ENCODE measurements around the gene EIF4H. TPM values are rescaled to one million over a fixed set of nuclear protein-coding genes. Genes with fewer than 3 reads are reported as not detected.

The EIF4H gene
- total RNA-seq, 1 experiment from 2014 or later: 384 TPM

DNA sequence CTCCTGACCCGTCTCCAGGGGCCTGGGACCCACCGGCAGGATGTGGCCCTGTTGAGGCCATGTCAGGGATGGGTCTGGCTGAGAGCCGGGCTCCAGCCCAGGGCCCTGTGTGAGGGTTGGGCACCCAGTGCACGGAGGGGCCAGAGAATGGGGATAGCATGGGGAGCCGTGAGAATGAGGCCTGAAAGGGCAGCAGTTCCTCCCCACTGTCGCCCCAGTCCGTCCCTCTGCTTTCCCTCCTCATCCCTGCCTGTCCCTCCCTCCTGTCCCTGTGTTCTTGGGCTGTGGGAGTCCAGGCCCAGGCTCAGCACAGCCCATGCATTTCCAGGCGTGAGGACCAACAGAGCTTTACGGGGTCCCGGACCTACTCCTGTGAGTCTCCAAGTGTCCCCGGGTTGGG, 45.3 kb downstream of the EIF4H start:
- H3K27ac ChIP-seq (ENCODE audit: low read depth, low read length): no peak overlapping the region; the same call in 1 of the 2 replicates
- no peaks in the 10 kb centered on the region for H3K9me3 ChIP-seq (ENCODE audit: control insufficient read depth in 1 of 2, insufficient read depth in 1 of 2, low read depth in 1 of 2, low read length in 2 of 2)
- peaks cover 3 to 18% of the 10 kb centered on the region in 2 experiments; a peak in 3 of 4 replicates for H3K4me1 ChIP-seq (ENCODE audit: control insufficient read depth in 1 of 2, insufficient read depth in 2 of 2, low read length in 2 of 2)
- ChIA-PET CTCF (no interaction called here), RAD21 (ENCODE audit: low non-redundant PET in 1 of 2, low total read pairs in 2 of 2, uncharacterized antibody in 2 of 2, unreplicated experiment in 2 of 2) (no interaction called here), POLR2A (interaction anchor here (1.5 kb wide), 1 partner anchor 8 kb away, joined by 4 read pairs; no protein-coding TSS in a partner anchor)
- no peak overlapping the region for H3K9ac ChIP-seq (ENCODE audit: low read length)
- no peak overlapping the region for H2AFZ ChIP-seq (ENCODE audit: low read depth, low read length, poor library complexity, severe bottlenecking)
- TF ChIP-seq ZNF274 (IDR thresholded peaks at IDR 0.05; ENCODE audit: low read depth, low read length) (no peak), CBX3 (IDR thresholded peaks at IDR 0.05; ENCODE audit: low read depth) (no peak), CEBPB (IDR thresholded peaks at IDR 0.05; ENCODE audit: low read depth) (no peak), SP1 (IDR thresholded peaks at IDR 0.05; ENCODE audit: low read depth) (no peak), EGR1 (IDR thresholded peaks at IDR 0.05; ENCODE audit: low read depth) (no peak), ZFX (IDR thresholded peaks at IDR 0.05) (no peak), POLR2A (IDR thresholded peaks at IDR 0.05; ENCODE audit: borderline replicate concordance, extremely low read depth, insufficient read depth, insufficient read length) (no peak), RAD21 (IDR thresholded peaks at IDR 0.05; ENCODE audit: low read depth) (no peak), SIN3A (IDR thresholded peaks at IDR 0.05; ENCODE audit: low read depth) (no peak)
- TF ChIP-seq, protein P1, sequence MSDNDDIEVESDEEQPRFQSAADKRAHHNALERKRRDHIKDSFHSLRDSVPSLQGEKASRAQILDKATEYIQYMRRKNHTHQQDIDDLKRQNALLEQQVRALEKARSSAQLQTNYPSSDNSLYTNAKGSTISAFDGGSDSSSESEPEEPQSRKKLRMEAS (IDR thresholded peaks at IDR 0.05): no peak
- TF ChIP-seq, protein P2, sequence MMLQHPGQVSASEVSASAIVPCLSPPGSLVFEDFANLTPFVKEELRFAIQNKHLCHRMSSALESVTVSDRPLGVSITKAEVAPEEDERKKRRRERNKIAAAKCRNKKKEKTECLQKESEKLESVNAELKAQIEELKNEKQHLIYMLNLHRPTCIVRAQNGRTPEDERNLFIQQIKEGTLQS (IDR thresholded peaks at IDR 0.05): no peak
- no peaks in the 10 kb centered on the region for H3K36me3 ChIP-seq (ENCODE audit: control insufficient read depth in 1 of 2, insufficient read depth in 2 of 2, low read length in 2 of 2)
- no peaks in the 10 kb centered on the region for H3K79me2 ChIP-seq (ENCODE audit: insufficient read depth, low read length)
- no peaks in the 10 kb centered on the region for H3K27me3 ChIP-seq (ENCODE audit: insufficient read depth, low read length)
- DNase-seq (ENCODE audit: low read depth, low spot score) (no peak), ATAC-seq (no peak)
- intact Hi-C loops (cut with micrococcal nuclease): no loop called here
- no peak overlapping the region for H3K4me3 ChIP-seq (replicated peaks in 1 of 2; ENCODE audit: low read depth in 1 of 2, low read length in 2 of 2)
- H4K20me1 ChIP-seq (ENCODE audit: insufficient read depth): no peaks in the 10 kb centered on the region
- BruUV-seq (replicated peaks): no TSS peak
- H3K9me2 ChIP-seq (ENCODE audit: insufficient read depth): no peaks in the 10 kb centered on the region
- no peak overlapping the region for H3K4me2 ChIP-seq (ENCODE audit: low read length)

DNA sequence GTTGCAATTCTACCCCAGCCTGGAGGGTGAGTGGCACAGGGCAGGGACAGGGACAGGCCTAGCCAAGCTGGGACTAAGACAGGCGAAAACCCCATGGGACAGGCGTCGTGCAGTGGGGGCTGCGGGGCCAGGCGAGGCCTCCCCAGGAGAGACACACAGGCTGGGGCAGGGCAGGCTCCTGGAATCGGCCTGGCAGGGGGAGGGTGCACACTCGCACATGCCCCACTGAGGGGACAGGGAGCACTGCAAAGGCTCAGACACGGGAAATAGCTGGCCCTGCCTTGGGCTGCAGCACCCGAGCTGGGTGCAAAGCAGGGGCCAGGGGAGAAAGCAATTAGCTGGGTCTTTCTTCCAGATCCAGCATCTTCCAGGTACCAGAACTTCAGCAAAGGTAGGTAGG, 46.1 kb downstream of the EIF4H start:
- Histone ChIP-seq H3K79me2 (ENCODE audit: insufficient read depth, low read length) (no peaks in the 10 kb centered on the region), H4K20me1 (ENCODE audit: insufficient read depth) (no peaks in the 10 kb centered on the region), H3K9me2 (ENCODE audit: insufficient read depth) (no peaks in the 10 kb centered on the region), H3K4me2 (ENCODE audit: low read length) (no peak overlapping the region), H3K36me3 (ENCODE audit: control insufficient read depth in 1 of 2, insufficient read depth in 2 of 2, low read length in 2 of 2) (no peaks in the 10 kb centered on the region), H3K9ac (ENCODE audit: low read length) (no peak overlapping the region), H2AFZ (ENCODE audit: low read depth, low read length, poor library complexity, severe bottlenecking) (no peak overlapping the region), H3K27ac (ENCODE audit: low read depth, low read length) (peak overlapping the region; percentile 25; the same call in 1 of the 2 replicates), H3K4me3 (replicated peaks in 1 of 2; ENCODE audit: low read depth in 1 of 2, low read length in 2 of 2) (no peak overlapping the region), H3K27me3 (ENCODE audit: insufficient read depth, low read length) (no peaks in the 10 kb centered on the region), H3K4me1 (ENCODE audit: control insufficient read depth in 1 of 2, insufficient read depth in 2 of 2, low read length in 2 of 2) (peaks cover 3 to 18% of the 10 kb centered on the region in 2 experiments; a peak in 3 of 4 replicates), H3K9me3 (ENCODE audit: control insufficient read depth in 1 of 2, insufficient read depth in 1 of 2, low read depth in 1 of 2, low read length in 2 of 2) (no peaks in the 10 kb centered on the region)
- intact Hi-C loops (cut with micrococcal nuclease): no loop called here
- DNase-seq (ENCODE audit: low read depth, low spot score) (no peak), ATAC-seq (peak; percentile 39)
- RAD21 ChIA-PET (ENCODE audit: low non-redundant PET in 1 of 2, low total read pairs in 2 of 2, uncharacterized antibody in 2 of 2, unreplicated experiment in 2 of 2): no interaction called here
- TF ChIP-seq ZNF274 (IDR thresholded peaks at IDR 0.05; ENCODE audit: low read depth, low read length): no peak
- no peak for TF ChIP-seq POLR2AphosphoS5 (IDR thresholded peaks at IDR 0.05; ENCODE audit: low read depth, low read length)
- TF ChIP-seq, protein P3, sequence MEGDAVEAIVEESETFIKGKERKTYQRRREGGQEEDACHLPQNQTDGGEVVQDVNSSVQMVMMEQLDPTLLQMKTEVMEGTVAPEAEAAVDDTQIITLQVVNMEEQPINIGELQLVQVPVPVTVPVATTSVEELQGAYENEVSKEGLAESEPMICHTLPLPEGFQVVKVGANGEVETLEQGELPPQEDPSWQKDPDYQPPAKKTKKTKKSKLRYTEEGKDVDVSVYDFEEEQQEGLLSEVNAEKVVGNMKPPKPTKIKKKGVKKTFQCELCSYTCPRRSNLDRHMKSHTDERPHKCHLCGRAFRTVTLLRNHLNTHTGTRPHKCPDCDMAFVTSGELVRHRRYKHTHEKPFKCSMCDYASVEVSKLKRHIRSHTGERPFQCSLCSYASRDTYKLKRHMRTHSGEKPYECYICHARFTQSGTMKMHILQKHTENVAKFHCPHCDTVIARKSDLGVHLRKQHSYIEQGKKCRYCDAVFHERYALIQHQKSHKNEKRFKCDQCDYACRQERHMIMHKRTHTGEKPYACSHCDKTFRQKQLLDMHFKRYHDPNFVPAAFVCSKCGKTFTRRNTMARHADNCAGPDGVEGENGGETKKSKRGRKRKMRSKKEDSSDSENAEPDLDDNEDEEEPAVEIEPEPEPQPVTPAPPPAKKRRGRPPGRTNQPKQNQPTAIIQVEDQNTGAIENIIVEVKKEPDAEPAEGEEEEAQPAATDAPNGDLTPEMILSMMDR (IDR thresholded peaks at IDR 0.05 in 2 of 3, conservative IDR thresholded peaks at IDR 0.05 in 1 of 3; ENCODE audit: borderline replicate concordance in 1 of 3, insufficient read depth in 1 of 3, low read depth in 2 of 3, low read length in 2 of 3): no peak
- TF ChIP-seq EZH2 (IDR thresholded peaks at IDR 0.05): no peak
- no peak for TF ChIP-seq SP1 (IDR thresholded peaks at IDR 0.05; ENCODE audit: low read depth)
- TF ChIP-seq, protein P2 (IDR thresholded peaks at IDR 0.05): no peak
- no peak for TF ChIP-seq ZFX (IDR thresholded peaks at IDR 0.05)
- no peak for TF ChIP-seq ELF1 (IDR thresholded peaks at IDR 0.05; ENCODE audit: borderline replicate concordance, low read depth)
- no peak for TF ChIP-seq YY1 (IDR thresholded peaks at IDR 0.05; ENCODE audit: extremely low read depth, insufficient replicate concordance, low read depth, low read length)
- TF ChIP-seq FOSL1 (IDR thresholded peaks at IDR 0.05; ENCODE audit: low read depth): no peak
- TF ChIP-seq EGR1 (IDR thresholded peaks at IDR 0.05; ENCODE audit: low read depth): no peak
- TF ChIP-seq, protein P1 (IDR thresholded peaks at IDR 0.05): no peak
- no peak for TF ChIP-seq JUND (IDR thresholded peaks at IDR 0.05)
- TF ChIP-seq EZH2phosphoT487 (IDR thresholded peaks at IDR 0.05; ENCODE audit: borderline replicate concordance): no peak
- TF ChIP-seq POLR2A (IDR thresholded peaks at IDR 0.05; ENCODE audit: borderline replicate concordance, extremely low read depth, insufficient read depth, insufficient read length): no peak
- BruUV-seq (replicated peaks): no TSS peak
- POLR2A ChIA-PET: interaction anchor here (1.5 kb wide), 1 partner anchor 9 kb away, joined by 4 read pairs; no protein-coding TSS in a partner anchor
- CTCF ChIA-PET: no interaction called here

Measured in HCT116 (cell line).